Vagina (tissue), 2 donors: Measurements from ENCODE around the gene NPPA. TPM values are rescaled to one million over a fixed set of nuclear protein-coding genes. Genes with fewer than 3 reads are reported as not detected.
"Not testable (repeated sequence)": the region's sequence is repeated elsewhere in the genome, so short reads cannot be mapped to it uniquely, and the experiment has no call there.

ENCODE experiments used
- DNase-seq, 2 donors: peaks; one replicate each; pipeline ENCODE4 v3.0.0-alpha.2; 2017; ENCODE audit errors: extremely low spot score in 2 of 2
- H3K27ac ChIP-seq: fragments of 200-600 bp; sonication (generic); one replicate; pipeline ENCODE4 v1.5.1; 2019
- H3K27me3 ChIP-seq: fragments of 200-600 bp; sonication (generic); one replicate; pipeline ENCODE4 v1.5.1; 2019
- H3K36me3 ChIP-seq, 2 donors: fragments of 200-600 bp; sonication (generic); one replicate each; pipeline ENCODE4 v1.5.1; 2017 to 2019
- H3K4me1 ChIP-seq: fragments of 200-600 bp; sonication (generic); one replicate; pipeline ENCODE4 v1.5.1; 2019
- H3K4me3 ChIP-seq, 2 donors: fragments of 200-600 bp; sonication (generic); 1 replicate in 1 of 2; 2 replicates in 1 of 2; pipeline ENCODE4 v1.5.1; 2016 to 2019
- H3K9me3 ChIP-seq: fragments of 200-600 bp; sonication (generic); one replicate; pipeline ENCODE4 v1.5.1; 2019
- POLR2A ChIP-seq, 2 donors: fragments of 450-650 bp; IDR thresholded peaks; one replicate each; pipeline ENCODE4 v1.6.1; 2017; ENCODE audit warnings: antibody characterized with exemption in 2 of 2, mild to moderate bottlenecking in 2 of 2, moderate library complexity in 2 of 2
- POLR2AphosphoS5 ChIP-seq, 2 donors: sonication (generic); formaldehyde crosslinking; IDR thresholded peaks; one replicate each; pipeline ENCODE4 v1.9.0; 2017; ENCODE audit warnings: antibody characterized with exemption in 2 of 2, mild to moderate bottlenecking in 2 of 2, low read depth in 1 of 2; ENCODE audit not compliant: insufficient read depth in 1 of 2
- intact Hi-C: fragments of 100-400 bp; cut with DNase I; formaldehyde crosslinking; loops from one replicate; pipeline ENCODE4 v1.15.1; 2023
- total RNA-seq: library from RNA; depleted of rRNA; stranded (reverse); fragments of >200 nt; gene quantifications from one replicate; pipeline ENCODE4 v1.2.3, GENCODE V29; 2016
- TF ChIP-seq, protein P1 (sequence below), 3 experiments: fragments of 450-650 bp in 2 of 3; fragments of 200-600 bp in 1 of 3; sonication (generic) in 1 of 3; IDR thresholded peaks; one replicate each; pipeline ENCODE4 v1.5.1; 2017 to 2019; ENCODE audit warnings: antibody characterized with exemption in 3 of 3, mild to moderate bottlenecking in 2 of 3, moderate library complexity in 2 of 3

The NPPA gene
- not detected for total RNA-seq

- no peak for DNase-seq
- no peak within 1 kb of the TSS for H3K4me3 ChIP-seq
- no peak within 1 kb of the TSS for H3K27ac ChIP-seq
- H3K27me3 ChIP-seq: no peaks in the 10 kb centered on the region
- no peak for TF ChIP-seq POLR2AphosphoS5 (IDR thresholded peaks at IDR 0.05; ENCODE audit: insufficient read depth in 1 of 2, low read depth in 1 of 2)
- no peak for TF ChIP-seq POLR2A (IDR thresholded peaks at IDR 0.05)
- TF ChIP-seq, protein P1, sequence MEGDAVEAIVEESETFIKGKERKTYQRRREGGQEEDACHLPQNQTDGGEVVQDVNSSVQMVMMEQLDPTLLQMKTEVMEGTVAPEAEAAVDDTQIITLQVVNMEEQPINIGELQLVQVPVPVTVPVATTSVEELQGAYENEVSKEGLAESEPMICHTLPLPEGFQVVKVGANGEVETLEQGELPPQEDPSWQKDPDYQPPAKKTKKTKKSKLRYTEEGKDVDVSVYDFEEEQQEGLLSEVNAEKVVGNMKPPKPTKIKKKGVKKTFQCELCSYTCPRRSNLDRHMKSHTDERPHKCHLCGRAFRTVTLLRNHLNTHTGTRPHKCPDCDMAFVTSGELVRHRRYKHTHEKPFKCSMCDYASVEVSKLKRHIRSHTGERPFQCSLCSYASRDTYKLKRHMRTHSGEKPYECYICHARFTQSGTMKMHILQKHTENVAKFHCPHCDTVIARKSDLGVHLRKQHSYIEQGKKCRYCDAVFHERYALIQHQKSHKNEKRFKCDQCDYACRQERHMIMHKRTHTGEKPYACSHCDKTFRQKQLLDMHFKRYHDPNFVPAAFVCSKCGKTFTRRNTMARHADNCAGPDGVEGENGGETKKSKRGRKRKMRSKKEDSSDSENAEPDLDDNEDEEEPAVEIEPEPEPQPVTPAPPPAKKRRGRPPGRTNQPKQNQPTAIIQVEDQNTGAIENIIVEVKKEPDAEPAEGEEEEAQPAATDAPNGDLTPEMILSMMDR (IDR thresholded peaks at IDR 0.05): no peak
- H3K4me1 ChIP-seq: no peaks in the 10 kb centered on the region
- peaks cover 0 to 16% of the 10 kb centered on the region in 2 donors for H3K36me3 ChIP-seq
- no peaks in the 10 kb centered on the region for H3K9me3 ChIP-seq
- intact Hi-C loops: no loop called here
Observed at GRCh38 chr1:11847667-11848372, at the start of gene NPPA. NPPA (minus strand) TSS chr1:11847783; CDS start chr1:11847684, 99 bp downstream.

GRCh38 chr1:11894501-11894900, 46.9 kb upstream of the NPPA start:
- H3K27me3 ChIP-seq, H3K27ac ChIP-seq: not testable (repeated sequence)
- intact Hi-C loops: loop anchor here (5.0 kb wide), 1 partner anchor 52 kb away; no protein-coding TSS in a partner anchor

GRCh38 chr1:11893907-11894251, 46.3 kb upstream of the NPPA start:
- Histone ChIP-seq H3K4me3 (no peak overlapping the region), H3K4me1 (no peaks in the 10 kb centered on the region), H3K9me3 (no peaks in the 10 kb centered on the region), H3K27ac (no peak overlapping the region), H3K36me3 (no peaks in the 10 kb centered on the region), H3K27me3 (no peaks in the 10 kb centered on the region)
- TF ChIP-seq, protein P1 (IDR thresholded peaks at IDR 0.05): peak; percentile 41 to 66 (median 52)
- no peak for TF ChIP-seq POLR2A (IDR thresholded peaks at IDR 0.05)
- no peak for DNase-seq
- intact Hi-C loops: loop anchor here (5.0 kb wide), 1 partner anchor 52 kb away; no protein-coding TSS in a partner anchor

More at GRCh38 chr1:11894501-11894900, 46.9 kb upstream of the NPPA start:
- H3K36me3 ChIP-seq, DNase-seq, H3K4me3 ChIP-seq, H3K4me1 ChIP-seq, H3K9me3 ChIP-seq: not testable (repeated sequence)

DNA sequence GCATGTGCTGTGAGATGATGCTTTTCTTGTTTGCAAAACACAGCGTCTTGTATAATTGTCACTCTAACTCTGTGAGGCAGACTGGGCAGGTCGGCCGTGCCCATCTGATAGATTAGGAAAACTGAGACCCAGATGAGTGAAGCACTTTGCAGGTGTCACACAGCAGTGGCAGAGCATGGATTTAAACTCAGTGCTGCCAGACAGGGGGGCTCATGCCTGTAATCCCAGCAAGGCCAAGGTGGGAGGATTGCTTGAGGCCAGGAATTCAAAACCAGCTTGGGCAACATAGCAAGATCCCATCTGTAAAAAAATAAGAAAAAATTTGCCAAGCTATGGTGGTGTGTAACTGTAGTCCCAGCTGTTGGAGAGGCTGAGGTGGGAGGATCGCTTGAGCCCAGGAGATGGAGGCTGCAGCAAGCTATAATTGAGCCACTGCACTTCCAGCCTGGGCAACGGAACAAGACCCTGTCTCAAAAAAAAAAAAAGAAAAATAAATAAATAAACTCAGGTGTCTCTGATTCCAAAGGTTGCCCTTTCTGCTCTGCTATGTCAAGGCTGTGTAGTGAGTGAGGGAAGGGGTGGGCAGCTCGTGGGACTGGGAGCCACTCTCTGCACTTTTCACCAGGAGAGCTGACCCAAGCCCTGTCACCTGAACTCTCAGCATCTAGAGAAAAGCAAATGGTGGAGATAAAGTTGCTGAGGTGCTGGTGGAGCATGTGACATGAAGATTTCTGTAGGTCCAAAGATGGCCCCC, 44.0 kb upstream of the NPPA start:
- H3K9me3 ChIP-seq: no peaks in the 10 kb centered on the region
- intact Hi-C loops: loop anchor here (5.0 kb wide), 1 partner anchor 49 kb away; no protein-coding TSS in a partner anchor
- no peaks in the 10 kb centered on the region for H3K4me1 ChIP-seq
- H3K36me3 ChIP-seq: no peaks in the 10 kb centered on the region
- no peak for DNase-seq
- no peak overlapping the region for H3K4me3 ChIP-seq
- TF ChIP-seq, protein P1 (IDR thresholded peaks at IDR 0.05): no peak
- TF ChIP-seq POLR2A (IDR thresholded peaks at IDR 0.05) (no peak), POLR2AphosphoS5 (IDR thresholded peaks at IDR 0.05; ENCODE audit: insufficient read depth in 1 of 2, low read depth in 1 of 2) (no peak)
- no peaks in the 10 kb centered on the region for H3K27me3 ChIP-seq
- H3K27ac ChIP-seq: no peak overlapping the region

GRCh38 chr1:11888877-11889208, 41.3 kb upstream of the NPPA start:
- Histone ChIP-seq H3K36me3 (no peaks in the 10 kb centered on the region), H3K9me3 (no peaks in the 10 kb centered on the region), H3K27ac (no peak overlapping the region), H3K27me3 (no peaks in the 10 kb centered on the region), H3K4me3 (no peak overlapping the region), H3K4me1 (no peaks in the 10 kb centered on the region)
- TF ChIP-seq POLR2AphosphoS5 (IDR thresholded peaks at IDR 0.05; ENCODE audit: insufficient read depth in 1 of 2, low read depth in 1 of 2) (no peak), POLR2A (IDR thresholded peaks at IDR 0.05) (no peak)
- TF ChIP-seq, protein P1 (IDR thresholded peaks at IDR 0.05): no peak
- no peak for DNase-seq
- intact Hi-C loops: no loop called here
